Suppressor macrophage treated with lipopolysaccharide for 1 hour (primary cell): ENCODE results near the gene SYN1.
"Not testable (repeated sequence)": the region's sequence is repeated elsewhere in the genome, so short reads cannot be mapped to it uniquely, and the experiment has no call there.

Source experiments
- DNase-seq, 3 donors: peaks; one replicate each; pipeline ENCODE4 v3.0.0-alpha.2; 2020 to 2022

Gene SYN1

DNA sequence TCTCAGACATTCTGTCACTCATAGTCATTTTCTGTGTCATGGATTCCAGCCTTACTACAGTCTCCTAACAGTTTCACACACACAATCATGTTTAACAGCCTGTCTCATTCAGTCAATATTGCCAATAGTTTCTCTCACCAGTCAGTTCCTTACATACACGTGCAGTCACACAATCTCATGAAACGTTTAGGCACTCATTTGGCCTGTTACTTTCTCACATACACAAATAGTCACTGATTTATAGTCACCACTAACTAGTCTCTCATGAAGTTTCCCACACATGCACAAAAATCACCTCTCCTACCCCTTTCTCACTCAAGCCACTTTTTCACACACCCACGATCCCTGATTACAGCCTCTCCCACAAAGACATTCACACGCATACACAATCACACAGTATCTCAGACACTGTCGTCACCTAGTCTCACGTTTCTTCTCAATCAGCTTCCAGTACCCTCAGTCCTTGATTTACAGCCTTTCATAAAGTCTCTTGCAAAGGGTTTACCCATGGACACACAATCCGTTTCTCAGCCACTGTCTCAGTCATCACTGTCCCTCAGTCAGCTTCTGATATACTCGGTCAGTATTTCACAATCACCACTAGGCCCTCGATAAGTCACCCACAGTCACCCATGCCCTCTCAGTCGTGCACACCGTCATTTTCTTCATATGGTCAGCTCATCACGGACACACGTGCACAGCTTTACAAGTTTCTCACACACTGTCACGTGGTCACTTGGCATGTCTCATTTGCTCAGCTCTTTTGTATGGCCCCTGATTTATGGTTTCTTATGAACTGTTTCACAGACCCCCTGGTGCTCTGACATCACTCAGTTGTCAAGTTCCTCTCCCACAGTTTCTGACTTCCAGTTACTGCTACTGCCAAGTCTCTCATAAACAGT is 14.3 kb upstream of the SYN1 start:
- peak; percentile 70 to 91 (median 87) for DNase-seq

DNA sequence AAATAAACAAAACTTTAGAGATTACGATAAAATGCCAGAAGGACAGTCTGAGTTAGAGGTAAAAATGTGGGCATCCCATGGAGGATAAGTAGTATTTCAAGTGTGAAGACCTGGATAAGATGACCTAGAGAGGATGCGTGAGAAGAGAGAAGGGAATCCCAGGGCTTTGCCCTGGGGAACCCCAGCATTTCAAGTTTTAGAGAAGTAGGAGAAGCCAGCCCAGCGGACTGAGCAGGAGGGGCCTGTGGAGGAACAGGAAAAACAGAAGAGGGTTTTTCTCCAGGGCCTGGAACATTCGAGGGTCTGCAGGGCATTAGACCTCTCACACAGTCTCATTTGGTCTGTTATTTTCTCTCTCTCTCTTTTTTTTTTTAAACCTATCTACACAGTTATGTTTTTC is 13.0 kb upstream of the SYN1 start:
- peak; percentile 83 to 90 (median 86) for DNase-seq

DNA sequence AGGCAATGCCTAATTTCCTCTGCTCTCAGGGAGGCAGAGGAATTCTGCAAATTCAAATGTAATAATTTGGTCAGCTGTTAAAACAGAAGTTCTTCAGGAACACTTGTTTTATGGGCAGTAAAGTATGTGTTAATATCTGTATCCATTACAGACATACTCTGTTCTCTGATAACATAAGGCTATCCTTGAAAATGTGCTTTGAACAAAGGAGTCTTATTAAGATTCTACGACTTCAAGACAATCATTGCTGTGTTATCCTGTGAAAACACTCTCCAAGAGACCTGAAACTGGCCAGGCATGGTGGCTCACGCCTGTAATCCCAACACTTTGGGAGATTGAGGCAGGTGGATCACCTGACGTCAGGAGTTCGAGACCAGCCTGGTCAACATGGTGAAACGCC is 12.0 kb upstream of the SYN1 start:
- no peak for DNase-seq

DNA sequence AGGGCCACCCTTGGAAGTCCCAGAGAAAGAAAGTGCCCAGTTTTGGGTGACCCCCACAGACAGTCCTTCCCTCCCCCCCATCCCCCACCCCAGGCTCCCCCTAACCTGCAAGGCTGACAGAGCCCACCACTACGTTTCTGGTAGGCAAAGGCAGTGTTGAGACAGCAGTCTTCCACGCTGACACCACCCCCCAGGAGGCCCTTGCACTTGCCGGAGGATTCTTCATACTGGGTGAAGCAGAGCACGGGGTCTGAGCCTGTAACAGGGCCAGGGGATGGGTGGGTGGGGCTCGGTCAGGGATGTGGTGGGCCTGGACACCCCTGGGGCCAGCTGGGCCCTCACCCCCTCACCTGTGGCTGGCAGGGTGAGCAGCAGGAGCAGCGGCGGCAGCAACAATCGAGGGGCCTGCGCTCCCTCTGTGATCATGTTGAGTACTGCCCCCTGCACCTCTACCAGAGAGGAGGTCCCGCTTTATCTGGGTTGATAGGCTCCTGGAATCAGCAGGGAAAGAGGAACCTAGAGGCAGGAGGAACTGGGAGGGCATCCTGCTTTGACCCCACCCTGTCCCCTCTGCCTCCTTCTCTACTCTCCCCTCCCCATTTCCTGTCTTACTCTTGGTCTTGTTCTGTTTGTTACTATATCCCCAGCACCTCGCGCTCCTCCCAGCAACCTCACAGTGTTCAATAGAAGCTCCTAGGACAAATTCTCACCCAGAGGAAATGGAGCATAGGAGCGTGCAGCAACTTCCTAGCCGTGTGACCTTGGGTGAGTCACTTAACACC is 10.0 kb upstream of the SYN1 start, which contains the start of gene CFP:
Gene CFP, minus strand, starts transcription at position 512 of the 782 bp plus-strand sequence. Its CDS starts 86 bp downstream, at position 426.
- no peak for DNase-seq

DNA sequence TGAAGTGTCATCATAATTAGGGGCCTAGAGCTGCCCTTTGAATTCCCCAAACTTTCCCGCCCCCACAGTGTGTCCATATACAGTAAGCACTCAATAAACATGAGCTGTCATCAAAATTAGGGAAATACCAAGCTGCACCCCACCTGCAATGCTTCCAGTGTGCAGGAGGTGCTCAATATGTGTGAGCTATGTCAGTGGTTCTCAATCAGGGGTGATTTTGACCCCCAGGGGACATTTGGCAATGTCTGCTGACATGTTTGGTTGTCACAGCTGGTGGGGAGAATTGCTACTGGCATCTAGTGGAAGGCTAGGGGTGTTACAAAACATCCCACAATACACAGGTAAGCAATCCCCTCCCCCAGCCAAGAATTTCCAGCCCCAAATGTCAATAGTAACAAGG is 9.3 kb upstream of the SYN1 start:
- peak; percentile 62 to 76 (median 72) for DNase-seq

DNA sequence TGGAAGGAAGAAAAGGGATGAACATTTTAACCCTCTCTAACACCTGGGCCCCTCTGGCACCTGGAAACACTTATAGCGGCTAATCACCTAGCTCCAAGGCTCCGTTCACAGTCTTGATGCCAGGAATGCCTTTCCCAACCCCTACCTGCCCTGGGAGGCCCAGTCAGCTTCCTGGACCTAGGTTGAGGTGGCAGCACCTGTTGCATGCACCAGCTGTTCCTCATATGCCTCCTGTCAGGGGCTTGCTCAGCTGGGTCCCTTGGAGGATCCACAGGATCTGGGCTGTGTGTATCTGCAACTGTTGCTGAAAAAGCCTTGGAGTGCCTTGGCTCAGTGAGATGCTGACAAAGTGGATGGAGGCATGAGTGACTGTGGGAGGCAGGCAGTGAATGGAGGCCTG is 5.7 kb upstream of the SYN1 start:
- no peak for DNase-seq

DNA sequence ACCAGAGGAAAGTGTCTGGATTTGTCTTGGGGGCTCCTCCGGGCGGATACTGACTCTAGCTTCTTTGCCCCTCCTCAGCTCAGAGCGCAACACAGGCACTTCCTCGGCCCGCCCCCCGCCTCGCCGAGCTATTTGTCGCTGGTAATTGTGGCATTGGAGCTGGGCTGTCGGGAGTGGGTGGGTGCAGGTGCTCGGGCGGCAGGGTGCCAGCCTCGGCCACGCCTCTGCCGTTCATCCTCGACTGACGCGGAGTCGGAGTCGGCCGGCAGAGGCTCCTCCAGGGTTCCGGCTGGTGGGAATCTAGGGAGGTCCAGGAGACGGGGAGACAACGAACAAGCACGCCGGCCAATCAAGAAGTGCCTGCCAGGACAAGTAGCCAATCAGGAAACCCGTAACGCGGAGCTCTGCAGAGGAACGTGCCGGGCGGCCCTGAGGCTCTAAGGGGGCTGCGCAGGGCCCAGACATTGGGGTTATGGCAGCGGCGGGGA is 3.9 kb upstream of the SYN1 start:
- DNase-seq: peak; percentile 54 to 66 (median 61)

DNA sequence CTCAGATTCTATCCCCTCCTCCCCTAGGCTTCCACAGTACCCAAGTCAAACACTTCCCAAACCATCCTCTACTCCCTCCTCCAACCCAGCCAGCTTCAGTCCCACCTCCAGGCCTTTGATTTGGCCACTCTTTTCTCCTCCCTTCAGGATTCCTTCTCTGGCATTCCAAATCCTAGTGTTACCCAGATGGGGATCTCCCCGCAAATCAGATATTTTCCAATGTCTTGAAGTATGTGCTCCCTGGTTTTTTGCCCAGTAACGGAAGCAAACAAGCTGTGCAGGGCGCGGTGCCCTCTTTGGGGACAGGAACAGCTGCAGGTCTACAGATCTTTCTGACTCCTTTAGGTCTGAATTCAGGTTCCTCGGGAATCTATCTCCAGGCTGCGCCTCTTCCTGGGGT is 2.2 kb upstream of the SYN1 start:
- DNase-seq: no peak

DNA sequence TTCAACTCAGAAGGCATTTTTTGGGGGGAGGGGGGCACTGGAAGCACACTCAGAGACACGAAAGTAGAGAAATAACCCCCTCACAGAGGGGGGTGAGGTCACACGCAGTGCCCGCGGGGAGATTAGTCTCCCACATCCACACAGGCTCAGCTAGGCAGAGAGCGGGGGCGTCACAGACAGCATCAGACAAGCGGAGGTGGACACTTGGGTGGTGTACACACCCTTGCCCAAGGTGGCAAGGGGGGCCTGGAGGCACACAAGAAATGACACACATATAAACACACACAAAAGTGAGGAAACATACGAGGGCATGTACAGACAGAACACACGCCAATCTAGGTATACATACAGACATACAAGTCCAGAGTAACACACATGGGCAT is 637 bp upstream of the SYN1 start:
- no peak for DNase-seq

DNA sequence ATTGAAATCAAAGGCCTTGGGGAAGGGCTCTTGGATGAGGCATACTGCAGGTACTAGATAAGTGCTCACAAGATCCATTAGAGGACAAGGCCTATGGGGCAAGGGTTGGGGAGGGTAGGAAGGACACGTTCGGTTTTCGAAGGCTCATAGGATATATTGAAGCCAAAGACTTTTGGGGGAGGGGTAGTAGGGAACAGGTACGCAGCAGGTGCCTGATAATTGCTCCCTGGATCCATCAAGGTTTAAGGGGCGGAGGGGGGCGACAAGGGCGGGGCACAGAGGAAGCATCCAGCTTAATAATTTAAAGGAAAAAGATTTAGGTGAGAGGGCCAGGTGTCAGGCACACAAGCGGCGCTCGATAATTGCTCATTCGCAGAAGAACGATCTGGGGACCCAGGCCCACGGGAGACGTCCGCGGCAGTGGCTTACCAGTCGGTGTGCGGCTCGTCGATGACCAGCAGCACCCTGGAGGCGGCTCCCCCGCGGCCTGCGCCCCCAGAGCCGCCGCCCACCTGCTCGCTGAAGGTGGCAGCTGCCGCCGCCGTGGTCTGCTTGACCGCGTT is 653 bp downstream of the SYN1 start:
- DNase-seq: no peak

DNA sequence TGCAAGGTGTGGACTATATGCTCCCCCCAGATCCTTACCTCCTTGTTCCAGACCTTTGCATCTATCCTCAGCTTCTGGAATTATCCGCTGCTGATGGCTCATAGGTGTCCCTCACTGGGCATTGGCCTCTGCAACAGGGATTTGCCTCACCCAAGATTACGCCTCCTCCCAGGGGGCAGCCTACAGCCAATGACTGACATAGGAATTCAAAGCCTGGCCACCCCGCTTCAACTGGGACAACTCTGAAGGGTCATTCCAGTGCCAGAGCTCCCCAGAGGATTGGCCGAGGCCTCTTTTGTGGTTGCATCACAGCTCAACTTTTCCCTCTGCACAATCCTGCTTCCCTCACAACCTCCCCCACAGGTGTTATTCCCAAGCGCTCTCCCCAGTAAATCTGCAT is 5.0 kb downstream of the SYN1 start:
- DNase-seq: no peak

DNA sequence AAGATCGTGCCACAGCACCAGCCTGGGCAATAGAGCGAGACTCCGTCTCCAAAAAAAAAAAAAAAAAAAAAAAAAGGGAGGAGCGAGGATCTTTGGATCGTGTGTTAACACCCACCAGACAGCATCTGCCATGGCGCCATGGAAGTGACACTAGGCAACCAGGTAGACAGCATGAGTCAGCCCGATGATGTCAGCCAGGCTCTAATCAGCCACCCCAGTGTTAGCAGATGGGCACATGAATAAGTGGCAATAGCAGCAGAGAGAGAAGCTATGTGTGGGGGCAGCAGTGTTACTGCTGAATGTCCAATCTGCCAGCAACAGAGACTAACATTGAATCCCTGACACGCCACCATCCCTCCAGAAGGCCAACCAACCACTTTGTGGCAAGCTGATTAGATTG is 6.6 kb downstream of the SYN1 start:
- no peak for DNase-seq

DNA sequence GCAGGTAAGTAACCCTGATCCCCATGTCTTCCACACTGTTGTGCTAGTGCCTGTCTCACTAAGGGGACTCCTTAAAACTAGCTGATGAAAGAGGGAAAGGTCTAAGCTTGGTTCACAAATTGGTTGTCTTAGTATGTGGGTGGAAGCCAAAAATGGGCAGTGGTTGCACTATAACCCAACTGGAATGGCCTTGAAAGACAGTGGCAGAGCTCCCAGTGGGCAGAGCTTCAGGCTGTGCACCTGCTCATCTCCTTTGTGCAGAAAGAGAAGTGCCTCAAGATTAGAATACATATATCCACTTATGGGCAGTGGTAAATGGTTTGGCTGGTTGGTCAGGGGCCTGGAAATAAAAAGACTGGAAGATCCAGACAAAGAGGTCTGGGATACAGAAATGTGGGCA is 7.2 kb downstream of the SYN1 start:
- no peak for DNase-seq

DNA sequence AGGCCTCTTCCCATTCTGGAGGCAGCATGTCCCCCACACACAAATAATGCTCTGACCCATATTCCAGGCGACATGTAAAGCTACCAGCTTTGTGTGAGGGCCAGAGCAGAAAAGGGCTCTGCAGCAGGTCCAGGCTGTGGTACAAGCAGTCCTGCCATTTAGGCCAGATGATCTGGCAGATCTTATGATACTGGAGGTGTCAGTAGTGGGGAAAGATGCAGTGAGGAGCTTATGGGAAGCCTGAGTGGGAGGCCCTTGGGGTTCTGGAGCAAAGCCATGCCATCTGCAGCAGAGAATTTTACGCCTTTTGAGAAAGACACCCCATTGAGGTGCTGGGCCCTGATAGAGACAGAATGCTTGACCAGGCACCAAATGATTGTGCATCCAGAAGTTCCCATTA is 7.7 kb downstream of the SYN1 start:
- DNase-seq: no peak

DNA sequence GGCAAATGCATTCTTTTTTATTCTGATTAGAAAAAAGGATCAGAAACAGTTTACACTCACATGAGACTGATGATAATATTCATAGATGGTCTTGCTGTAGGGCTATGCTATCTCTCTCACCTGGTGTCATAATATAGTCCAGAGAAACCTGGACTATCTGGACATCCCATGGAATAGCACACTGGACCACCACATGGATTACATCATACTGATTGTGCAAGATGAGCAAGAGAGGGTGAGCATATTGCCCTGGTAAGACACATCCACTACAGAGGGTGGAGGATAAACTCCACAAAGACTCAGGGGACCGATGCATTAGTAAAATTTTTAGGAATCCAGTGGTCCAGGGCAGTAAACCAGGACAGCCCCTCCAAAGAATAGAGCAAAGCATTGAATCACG is 8.2 kb downstream of the SYN1 start:
- DNase-seq: no peak

DNA sequence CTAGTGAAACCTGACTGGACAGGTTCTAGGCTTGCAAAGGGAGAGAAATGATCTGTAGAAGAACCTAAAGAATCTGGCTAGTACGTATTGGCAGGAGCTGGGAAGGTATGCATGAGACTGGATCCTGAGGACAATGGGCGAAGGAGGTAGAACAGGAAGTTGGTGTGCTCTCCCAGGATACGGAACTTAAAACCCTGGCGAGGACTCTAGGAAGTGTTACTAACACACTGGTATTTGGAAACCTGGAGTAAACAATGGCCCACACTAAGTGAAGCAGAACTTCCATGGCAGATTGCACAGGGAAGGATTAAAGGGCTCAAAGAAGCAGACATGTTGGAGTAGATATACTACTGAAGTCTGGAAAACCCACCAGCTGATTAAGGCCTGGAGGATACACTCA is 9.1 kb downstream of the SYN1 start:
- DNase-seq: peak in 1 of 3 donors; percentile 39

DNA sequence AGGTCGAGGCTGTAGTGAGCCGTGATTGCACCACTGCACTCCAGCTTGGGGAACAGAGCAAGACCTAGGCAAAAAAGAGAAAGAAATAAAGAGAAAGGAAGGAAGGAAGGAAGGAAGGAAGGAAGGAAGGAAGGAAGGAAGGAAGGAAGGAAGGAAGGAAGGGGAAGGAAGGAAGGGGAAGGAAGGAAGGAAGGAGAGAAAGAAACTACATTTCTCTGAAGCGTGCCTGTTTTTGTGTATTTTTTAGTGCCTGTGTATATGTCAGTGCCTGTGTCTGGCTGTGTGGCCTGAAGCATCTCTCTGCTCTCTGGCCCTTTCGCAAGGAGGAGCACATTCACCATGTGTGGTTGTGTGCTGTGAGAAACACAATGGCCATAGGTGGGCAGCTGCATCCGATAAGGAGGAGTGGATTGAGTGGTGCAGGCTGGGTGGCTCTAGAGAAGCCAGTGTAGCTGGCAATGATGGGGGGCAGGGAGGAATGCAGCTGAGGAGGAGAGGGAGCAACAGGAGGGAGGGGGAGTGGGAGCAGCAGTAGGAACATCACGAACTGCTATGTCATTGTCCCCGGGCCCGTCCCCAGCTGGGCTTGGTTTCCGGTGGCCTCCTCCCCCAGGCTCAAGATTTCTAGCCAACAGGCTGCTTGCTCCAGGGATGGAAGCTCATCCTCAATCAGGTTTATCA is 11.4 kb downstream of the SYN1 start:
- no peak for DNase-seq

DNA sequence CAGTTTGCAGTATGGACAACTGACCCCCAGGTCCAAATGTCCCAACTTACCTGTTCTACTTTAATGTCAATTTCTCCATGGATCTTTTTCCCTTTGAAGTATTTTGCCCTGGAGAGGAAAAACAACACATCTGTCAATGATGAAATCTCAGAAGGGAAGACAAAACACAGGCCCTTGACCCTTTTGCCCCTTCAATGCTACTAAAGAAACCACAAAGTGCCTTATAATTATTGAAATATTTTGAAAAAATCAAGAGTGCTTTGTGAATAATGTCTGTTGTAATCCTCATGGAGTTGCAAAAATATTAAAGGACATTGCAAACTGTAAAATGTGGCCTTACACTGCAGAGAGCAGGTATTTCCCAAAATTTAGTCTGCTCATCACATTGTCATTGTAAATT is 12.6 kb downstream of the SYN1 start:
- DNase-seq: no peak

DNA sequence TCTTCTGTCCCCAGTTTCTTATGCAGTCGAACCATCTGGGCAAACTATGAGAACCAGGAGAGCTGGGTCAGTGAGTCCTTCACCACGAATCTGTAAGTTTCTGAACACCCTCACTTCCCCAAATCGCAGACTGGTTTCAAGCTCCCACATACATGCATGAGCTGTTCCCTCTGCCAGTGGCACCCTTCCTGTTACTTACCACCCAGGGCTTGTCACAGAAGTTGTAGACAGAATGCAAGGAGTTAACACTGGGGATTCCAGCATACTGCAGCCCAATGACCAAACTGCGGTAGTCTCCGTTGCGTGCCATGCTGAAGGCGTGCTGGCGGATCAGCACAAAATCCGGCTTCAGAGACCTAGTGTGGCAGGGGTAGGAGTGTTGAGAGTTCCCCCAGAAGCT is 14.6 kb downstream of the SYN1 start:
- DNase-seq: peak; percentile 65 to 75 (median 69)

DNA sequence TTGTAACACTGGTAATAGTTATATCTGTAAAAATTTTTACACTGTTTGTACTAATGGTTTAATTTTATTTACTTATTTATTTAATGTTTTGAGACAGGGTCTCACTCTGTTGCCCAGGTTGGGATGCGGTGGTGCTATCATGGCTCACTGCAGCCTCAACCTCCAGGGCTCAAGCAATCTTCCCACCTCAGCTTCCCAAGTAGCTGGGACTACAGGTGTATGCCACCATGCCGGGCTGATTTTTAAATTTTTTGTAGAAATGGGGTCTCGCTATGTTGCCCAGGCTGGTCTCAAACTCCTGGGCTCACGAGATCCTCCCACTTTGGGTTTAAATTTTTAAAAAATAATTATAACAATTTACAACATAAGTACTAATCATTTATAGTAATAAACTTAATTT is 16.5 kb downstream of the SYN1 start:
- not testable (repeated sequence) for DNase-seq

DNA sequence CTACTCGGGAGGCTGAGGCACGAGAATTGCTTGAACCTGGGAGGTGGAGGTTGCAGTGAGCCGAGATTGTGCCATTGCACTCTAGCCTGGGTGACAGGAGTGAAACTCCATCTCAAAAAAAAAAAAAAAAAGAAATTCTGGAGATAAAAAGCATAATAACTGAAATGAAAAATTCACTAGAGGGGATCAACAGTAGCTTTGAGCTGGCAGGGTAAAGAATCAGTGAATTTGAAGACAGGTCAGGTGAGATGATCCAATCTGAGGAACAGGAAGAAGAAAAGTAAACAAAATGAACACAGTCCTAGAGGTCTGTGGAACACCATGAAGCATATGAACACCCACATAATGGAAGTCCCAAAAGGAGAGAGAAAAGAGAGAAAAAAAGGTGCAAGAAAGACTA is 22.4 kb downstream of the SYN1 start:
- DNase-seq: no peak

DNA sequence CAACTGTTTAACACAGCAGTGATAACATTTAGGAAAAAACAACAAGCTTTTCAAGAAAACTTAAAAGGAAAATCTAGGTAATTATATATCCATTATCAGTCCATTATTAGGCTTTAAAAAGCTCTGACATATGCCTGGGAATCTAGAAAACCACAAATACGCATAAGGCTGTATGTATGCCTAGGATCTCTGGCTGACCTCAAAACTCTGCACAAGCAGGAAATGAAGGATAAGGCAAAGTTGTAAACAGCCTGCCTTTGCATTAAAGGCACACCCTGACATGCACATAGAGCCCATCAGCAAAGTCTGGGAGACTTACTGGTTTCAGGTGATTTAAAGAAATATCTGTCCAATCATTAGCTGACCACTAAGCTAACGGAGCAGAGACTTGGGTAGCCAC is 23.4 kb downstream of the SYN1 start:
- DNase-seq: no peak

DNA sequence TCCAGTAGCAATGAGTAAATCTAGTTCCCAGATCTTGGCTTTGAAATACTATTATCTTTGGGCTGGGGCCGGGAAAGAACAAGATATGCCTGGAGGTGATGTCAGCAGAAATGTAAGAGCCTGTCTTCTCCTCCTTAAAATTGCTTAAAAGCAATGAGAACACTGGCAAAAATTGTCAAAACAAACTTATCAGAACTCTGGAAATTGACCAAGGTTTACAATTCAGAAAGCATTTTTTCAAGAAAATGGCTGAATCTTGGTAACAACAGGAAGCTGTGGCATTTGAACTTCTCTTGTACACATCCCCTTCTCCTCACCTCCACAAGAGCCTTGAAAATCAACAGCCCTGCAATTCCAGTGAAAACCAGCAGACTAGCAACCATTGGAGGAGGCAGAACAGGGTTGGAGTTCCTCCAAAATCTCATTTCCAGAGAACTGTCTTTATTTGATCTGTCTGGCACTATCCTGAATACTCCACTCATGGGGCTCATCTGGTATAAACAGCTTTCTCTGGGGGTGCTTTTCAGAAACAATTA is 23.9 kb downstream of the SYN1 start:
- DNase-seq: no peak
